Sigmoid colon (tissue), 4 donors: ENCODE data around the gene CATSPERE.

Experiments used
- CTCF ChIP-seq, 4 experiments: fragments of 450-650 bp in 3 of 4; fragments of 200-600 bp in 1 of 4; IDR thresholded peaks; one replicate each; pipeline ENCODE4 v1.5.1; 2016 to 2019; ENCODE audit warnings: antibody characterized with exemption in 4 of 4, mild to moderate bottlenecking in 3 of 4, moderate library complexity in 2 of 4
- EP300 ChIP-seq, 4 donors: sonication (generic); formaldehyde crosslinking; IDR thresholded peaks; one replicate each; pipeline ENCODE4 v1.6.1; 2017; ENCODE audit warnings: antibody characterized with exemption in 4 of 4
- POLR2A ChIP-seq, 2 donors: fragments of 450-650 bp; IDR thresholded peaks; one replicate each; pipeline ENCODE4 v1.6.1; 2016; ENCODE audit warnings: antibody characterized with exemption in 2 of 2, mild to moderate bottlenecking in 2 of 2, moderate library complexity in 2 of 2
- POLR2AphosphoS5 ChIP-seq, 4 donors: sonication (generic); formaldehyde crosslinking; IDR thresholded peaks; one replicate each; pipeline ENCODE4 v1.6.1; 2017; ENCODE audit warnings: antibody characterized with exemption in 4 of 4

- no peak for TF ChIP-seq CTCF (IDR thresholded peaks at IDR 0.05)
- no peak for TF ChIP-seq POLR2A (IDR thresholded peaks at IDR 0.05)
- TF ChIP-seq POLR2AphosphoS5 (IDR thresholded peaks at IDR 0.05) = no peak
- TF ChIP-seq EP300 (IDR thresholded peaks at IDR 0.05) = no peak
Observed at GRCh38 chr1:244665771-244666217, 204.7 kb downstream of the CATSPERE start.
